Uterus (tissue), 4 donors: Measurements from ENCODE around the gene GPR156. TPM values are rescaled to one million over a fixed set of nuclear protein-coding genes. Genes with fewer than 3 reads are reported as not detected.

Source experiments
- small RNA-seq: library from RNA; depleted of rRNA; stranded (forward); fragments of <200 nt; gene quantifications from one replicate; pipeline ENCODE3, GENCODE V24; 2016
- total RNA-seq, 4 donors: library from RNA; depleted of rRNA in 3 of 4; stranded (reverse); fragments of >200 nt in 3 of 4; gene quantifications; one replicate each; pipeline versions ENCODE4 v1.1.0 to v1.2.4, GENCODE V29; 2014 to 2023
- donor health status: DM: yes; HTN: yes; CAD: no.

Gene GPR156
- total RNA-seq, 4 donors from 2014 or later, result 0.59 to 5.3 (median 1.9) TPM; not detected in 1

Small RNA genes lying within 50 kb of the gene (small RNA-seq; reads per million reads assigned to genes)
- not detected for gene RF00019
- not detected for gene RN7SL397P

Other genes with a start within 250 kb of the GPR156 start
- 10 to 100 TPM; 13.5 to 53.8 (median 31.3) TPM for gene GSK3B, start 190.8 kb downstream of the GPR156 start, total RNA-seq
- 10 to 100 TPM; 19.1 to 78.1 (median 35.8) TPM for gene LRRC58, start 64.1 kb upstream of the GPR156 start, total RNA-seq
- 1,000 to 10,000 TPM in 1 of 4 donors, 100 to 1,000 TPM in 3; 311 to 1,355 (median 418) TPM for gene FSTL1, start 165.8 kb upstream of the GPR156 start, total RNA-seq